Cortex of kidney (tissue), 1 donor: ENCODE data around the gene ZNF268.
"Not testable (repeated sequence)": the region's sequence is repeated elsewhere in the genome, so short reads cannot be mapped to it uniquely, and the experiment has no call there.

Source experiments
- DNase-seq: peaks from one replicate; lab custom pipeline; 2025; lab: John Stamatoyannopoulos, UW

ZNF268 gene

DNA sequence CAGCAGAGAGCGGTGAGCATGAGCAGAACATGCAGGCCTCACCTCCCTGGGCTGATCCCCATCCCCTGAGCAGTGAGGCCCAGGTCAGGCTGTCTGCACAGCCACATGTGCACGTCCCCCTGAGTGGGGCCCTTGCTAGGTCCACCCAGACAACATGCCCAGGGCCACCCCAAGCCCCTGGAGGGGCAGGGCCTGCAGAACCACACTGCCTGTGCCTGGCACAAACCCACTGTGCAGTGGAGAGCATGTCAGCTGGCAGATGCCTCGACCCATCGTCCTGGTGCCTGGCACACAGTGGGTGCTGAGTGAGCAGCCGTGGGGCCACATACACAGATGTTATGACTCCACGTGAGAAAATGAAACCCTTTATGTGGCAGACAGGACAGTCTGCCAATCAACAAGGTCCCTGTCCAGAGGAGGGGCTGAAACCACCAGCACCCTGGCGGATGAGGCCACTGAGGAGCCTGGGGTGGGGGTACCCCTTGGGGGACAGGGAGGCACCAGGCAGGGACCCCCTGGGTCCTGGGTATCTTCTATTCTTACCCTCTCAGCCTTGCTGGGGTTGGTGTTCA is 46.1 kb downstream of the ZNF268 start:
- DNase-seq = no peak

DNA sequence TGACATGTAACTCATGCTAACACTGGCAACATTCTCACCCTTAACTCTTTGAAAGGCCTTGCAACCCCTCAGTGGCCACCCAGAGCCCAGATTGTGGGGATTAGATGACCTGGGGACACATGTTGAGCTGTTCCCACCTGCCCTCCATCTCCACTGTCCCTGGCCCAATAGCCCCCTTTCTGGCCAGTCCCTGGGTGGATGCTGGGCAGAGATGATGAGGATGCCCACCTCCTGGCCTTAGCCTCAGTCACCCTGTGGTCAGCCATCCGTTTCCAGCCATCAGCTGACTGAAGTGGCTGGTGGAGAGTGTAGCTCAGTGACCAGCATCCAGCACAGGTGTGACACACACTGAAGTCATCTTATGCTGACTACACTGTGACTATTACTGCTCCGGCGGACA is 49.7 kb downstream of the ZNF268 start:
- no peak for DNase-seq

- no peak for DNase-seq
Observed at GRCh38 chr12:133233006-133233405, 51.7 kb downstream of the ZNF268 start.

GRCh38 chr12:133233993-133234564 is 52.8 kb downstream of the ZNF268 start:
- no peak for DNase-seq

DNA sequence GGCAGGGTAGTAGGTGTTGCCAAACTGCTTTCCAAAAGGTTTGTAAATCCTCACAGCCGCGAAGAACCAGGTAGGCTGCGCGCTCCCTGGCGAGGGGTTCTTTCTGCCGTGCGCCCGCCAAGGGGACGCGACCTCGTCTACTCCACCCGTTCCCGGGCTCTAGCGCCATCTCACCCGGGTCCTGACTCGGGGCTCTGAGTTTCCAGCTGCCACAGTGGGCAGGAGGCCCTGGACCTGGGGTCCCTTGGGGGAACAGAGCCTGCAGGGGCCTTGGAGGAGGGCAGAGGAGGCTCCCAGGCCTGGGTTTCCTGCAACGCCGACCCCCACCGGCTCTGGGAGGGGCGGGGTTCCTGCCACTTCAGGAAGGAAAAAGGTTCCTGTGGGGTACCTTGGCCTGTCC is 53.7 kb downstream of the ZNF268 start:
- no peak for DNase-seq

DNA sequence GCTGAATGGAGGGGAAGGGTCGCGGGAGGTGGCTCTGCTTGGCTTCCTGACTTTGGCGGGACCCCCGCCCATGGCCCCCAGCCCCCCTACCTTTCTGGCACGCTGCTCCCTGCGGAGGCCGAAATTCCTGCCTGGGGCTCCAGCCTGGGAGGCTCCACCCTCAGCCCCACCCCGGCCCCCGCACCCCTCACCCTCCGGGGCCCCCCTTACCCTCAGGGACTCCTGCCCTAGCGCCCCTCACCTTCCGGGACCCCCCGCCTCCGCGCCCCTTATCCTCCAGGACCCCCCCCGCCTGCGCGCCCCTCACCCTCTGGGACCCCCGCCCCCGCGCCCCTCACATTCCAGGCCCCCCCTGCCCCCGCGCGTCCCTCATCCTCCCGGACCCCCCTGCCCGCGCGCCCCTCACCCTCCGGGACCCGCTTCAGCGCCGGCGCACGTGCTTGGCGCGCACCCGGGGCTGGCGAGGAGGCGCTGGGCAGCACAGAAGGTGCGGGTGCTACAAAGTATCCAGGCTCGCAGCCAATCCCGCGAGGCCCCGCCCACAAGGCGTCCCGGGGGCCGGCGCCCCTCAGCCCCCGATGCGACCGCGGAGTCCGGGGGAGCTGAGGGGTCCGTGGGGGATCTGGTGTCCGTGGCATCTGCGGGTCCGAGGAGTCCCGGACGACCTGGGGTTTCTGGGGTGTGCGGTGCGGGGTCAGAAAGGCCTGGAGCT is 54.3 kb downstream of the ZNF268 start, which contains the start of gene ANHX:
TSS of gene ANHX (minus strand) at position 477 of the 712 bp plus-strand sequence. CDS start 1,521 bp downstream, outside the sequence.
- DNase-seq = no peak

DNA sequence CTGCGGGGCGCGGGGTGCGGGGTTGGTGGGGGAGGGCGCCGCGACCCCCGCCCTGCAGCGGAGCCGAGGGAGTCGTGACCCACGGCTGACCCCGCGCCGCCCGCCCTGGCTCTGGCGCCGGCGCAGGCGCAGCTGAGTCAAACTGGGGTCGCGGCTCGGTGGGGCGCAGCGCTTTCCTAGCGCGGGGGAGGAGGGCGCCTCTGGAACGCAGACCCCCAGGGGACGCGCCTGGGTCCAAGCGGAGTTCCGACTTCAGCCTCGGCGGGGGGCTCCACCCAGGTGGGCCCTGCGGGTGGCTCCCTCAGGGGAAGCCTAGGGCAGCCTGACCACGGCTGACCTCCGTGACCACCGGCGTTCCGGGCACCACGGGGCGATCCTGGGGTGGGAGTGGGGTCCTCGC is 54.8 kb downstream of the ZNF268 start:
- no peak for DNase-seq

GRCh38 chr12:133236556-133236955 is 55.3 kb downstream of the ZNF268 start:
- no peak for DNase-seq

DNA sequence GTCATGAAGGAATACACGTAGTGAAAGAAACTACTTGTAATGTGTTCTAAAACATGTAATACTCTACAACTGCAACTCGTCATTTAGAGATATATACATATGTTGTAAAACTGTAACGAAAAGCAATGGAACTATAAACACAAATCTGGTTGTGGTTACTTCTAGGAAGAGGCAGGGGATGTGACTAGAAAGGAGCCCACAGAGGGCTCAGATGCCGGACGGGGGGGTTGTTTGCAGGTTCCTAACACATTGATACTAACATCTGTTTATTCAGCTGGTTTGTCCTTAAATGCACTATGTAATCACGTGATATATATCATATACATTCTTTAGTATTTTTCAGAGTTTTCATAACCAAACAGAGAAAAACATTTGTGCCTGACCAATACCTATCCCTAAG is 70.4 kb downstream of the ZNF268 start:
- no peak for DNase-seq

DNA sequence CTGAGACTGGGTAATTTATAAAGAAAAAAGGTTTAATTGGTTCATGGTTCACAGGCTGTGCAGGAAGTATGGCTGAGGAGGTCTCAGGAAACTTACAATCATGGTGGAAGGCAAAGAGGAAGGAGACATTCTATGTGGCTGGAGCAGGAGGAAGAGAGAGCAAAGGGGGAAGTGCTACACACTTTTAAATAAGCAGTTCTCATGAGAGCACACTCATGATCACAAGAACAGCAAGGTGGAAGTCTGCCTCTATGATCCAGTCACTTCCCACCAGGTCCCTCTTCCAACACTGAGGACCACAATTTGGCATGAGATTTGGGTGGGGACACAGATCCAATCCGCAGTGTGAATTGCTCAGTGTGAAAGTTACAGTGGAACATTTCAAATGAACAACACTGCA is 74.5 kb downstream of the ZNF268 start:
- DNase-seq = not testable (repeated sequence)

- DNase-seq = no peak
Observed at GRCh38 chr12:133256321-133256720, 75.0 kb downstream of the ZNF268 start.

DNA sequence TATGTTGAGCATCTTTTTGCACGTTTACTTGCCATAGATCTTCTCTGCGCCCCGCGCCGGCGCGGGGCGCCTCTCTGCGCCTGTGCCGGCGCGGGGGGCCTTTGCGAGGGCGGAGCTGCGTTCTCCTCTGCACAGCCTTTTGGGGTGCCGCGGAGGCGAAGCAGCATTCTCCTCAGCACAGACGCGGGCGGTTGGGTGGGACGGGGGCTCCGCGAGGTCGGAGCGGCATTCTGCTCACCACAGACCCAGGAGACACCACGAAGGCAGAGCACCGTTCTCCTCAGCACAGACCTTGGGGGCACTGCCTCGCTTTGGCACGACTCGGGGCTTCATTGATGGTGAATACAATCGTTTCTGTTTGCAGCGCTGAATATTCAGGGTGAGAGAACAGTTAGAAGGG is 82.9 kb downstream of the ZNF268 start:
- no peak for DNase-seq
